NCI-H748 (cell line): ENCODE data around the gene EXOC3L1.

ENCODE experiments used
- DNase-seq: peaks from one replicate; lab custom pipeline; 2025; ENCODE audit not compliant: unreplicated experiment; lab: John Stamatoyannopoulos, UW

Gene EXOC3L1

DNA sequence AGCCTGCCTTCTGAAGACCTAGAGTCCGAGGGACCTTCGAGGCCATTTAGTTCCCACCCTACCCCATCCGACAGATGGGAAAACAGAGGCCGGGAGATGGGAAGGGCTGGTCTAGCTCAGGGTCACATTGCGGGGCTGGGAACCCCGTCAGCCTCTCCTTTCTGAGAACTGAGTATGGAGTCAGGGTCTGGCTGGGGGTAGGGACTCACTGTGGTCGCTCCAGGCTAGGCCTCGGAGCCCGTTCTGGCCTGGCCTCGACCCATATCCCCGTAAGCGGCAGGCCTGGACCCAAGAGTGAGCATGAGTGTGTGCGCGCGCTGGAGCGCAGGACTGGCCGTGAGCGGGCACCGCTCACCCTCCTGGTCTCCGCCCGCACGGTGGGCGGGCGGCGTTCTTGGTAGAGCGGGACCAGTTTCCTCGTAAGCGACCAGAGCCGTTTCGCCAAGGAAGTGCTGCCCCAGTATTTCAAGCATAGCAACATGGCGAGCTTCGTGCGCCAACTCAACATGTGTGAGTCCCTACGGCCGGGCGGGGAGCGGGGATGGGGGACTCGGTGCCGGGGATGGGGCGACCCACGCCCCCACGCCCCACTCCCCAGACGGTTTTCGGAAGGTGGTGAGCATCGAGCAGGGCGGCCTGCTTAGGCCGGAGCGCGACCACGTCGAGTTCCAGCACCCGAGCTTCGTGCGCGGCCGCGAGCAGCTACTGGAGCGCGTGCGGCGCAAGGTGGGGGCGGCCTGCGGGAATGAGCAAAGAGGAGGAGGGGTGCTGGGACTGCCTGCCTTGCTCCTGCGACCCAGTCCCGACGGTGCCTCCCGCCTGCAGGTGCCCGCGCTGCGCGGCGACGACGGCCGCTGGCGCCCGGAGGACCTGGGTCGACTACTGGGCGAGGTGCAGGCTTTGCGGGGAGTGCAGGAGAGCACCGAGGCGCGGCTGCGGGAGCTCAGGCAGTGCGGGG lies 24.5 kb downstream of the EXOC3L1 start:
- no peak for DNase-seq

DNA sequence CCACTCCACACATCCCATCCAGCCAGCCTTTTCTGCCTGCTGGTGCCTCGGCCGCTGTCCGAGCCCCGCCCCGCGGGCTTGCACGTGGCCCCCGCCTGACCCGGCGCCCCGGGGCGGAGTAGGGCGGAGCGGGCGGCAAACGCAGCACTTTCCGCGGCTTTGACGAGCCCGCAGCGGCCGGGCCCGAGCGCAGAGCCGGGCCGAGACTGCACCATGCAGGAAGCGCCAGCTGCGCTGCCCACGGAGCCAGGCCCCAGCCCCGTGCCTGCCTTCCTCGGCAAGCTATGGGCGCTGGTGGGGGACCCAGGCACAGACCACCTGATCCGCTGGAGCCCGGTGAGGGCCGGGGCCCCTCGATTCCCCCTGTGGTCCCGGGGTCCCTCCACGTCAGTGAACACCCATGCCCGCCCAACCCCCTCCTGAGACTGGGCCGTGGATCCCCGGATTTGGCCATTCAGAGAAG lies 25.3 kb downstream of the EXOC3L1 start, which contains the start of gene HSF4:
Gene HSF4, plus strand, starts transcription at position 147 of the 463 bp plus-strand sequence. Its CDS starts 67 bp downstream, at position 214.
- DNase-seq = peak; percentile 50

DNA sequence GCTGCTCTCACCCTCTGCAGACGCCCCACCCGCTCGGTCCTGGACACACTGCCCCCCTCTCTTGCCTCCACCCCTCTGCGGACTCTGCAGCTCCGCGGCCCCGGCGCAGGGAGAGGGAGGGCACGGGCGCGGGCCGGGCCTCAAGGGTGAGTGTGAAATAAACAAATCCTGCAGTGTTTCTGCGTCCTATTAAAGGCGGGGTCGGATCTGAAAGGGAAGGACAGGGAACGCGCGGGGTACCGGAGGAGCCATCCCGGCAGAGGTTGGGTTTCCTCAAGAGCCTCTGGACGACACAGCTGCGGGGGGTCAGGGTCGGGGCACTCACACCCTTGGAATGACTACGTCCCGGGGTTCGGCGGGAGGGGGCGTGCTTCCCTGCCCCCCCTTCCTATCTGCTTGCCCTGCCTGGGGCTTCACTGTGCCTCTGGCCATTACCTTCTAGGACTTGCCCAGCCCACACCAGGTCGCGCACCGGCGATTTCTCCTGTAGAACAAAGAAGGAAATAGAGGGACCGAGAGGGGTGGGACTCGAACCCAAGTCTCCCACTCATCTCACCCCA lies 25.9 kb downstream of the EXOC3L1 start:
- DNase-seq = peak; percentile 62

DNA sequence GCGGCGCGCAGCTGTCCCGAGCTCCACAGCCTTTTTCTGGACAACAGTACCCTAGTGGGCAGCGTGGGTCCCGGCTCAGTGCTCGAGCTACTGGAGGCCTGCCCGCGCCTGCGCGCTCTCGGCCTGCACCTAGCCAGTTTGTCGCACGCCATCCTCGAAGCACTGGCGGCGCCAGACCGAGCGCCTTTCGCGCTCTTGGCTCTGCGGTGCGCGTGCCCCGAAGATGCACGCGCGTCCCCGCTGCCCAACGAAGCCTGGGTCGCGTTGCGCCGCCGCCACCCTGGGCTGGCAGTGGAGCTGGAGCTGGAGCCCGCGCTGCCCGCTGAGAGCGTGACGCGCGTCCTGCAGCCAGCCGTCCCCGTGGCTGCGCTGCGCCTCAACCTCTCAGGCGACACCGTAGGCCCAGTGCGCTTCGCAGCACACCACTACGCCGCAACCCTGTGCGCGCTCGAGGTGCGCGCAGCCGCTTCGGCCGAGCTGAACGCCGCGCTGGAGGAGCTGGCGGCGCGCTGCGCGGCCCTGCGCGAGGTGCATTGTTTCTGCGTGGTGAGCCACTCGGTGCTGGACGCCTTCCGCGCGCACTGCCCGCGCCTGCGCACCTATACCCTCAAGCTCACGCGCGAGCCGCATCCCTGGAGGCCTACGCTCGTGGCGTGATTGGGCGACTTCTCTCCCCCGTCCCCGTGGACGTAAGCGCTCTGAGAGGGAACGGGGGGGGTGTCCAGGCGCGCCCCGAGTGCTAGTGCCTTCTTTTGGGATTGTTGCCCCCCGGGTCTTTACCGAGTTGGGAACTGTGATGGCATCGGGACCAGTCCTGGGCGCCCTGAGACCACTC lies 26.6 kb downstream of the EXOC3L1 start:
- peak; percentile 93 for DNase-seq

DNA sequence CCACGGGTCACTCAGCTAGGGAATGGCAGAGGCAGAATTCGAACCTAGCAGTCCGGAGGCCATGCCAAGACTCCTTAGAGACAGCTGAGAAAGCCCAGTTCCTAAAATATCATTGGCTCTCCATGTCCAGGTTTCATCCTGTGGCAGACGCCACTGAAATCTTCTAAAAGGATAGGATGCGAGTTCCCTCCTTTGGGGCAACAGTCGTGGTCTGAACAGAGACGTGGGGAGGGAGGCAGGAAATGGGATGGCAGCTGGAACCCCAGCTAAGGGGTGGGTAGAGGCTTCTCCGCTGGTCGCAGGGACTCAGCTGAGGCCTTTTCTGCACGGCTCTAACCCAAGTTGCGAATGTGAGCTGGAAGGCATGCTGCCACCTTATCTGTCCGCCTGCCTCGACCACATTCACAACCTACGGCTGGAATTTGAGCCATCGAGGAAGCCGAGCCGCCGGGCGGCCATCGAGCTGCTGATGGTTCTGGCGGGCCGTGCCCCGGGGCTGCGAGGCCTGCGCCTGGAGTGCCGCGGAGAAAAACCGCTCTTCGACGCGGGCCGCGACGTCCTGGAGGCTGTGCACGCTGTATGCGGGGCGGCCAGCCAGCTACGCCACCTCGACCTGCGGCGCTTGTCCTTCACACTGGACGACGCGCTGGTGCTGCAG lies 27.3 kb downstream of the EXOC3L1 start:
- DNase-seq = no peak

DNA sequence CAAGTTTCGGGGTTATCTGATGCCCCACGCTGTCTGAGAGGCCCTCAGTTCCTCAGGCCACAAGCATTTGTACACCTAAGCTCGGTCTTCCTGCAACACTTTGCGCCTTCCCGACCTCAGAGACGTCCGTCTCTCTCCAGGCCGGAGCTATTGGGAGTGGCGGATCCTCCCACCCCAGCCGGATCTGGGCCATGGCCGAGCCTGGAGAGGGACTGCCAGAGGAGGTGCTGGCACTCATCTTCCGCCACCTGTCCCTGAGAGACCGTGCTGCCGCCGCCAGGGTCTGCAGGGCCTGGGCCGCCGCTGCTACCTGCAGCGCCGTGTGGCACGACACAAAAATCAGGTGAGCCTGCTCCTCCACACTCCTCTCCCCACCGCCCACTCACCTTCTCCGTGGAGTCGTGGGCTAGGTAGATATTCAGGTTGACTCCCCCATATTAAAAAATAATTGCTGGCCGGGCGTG lies 28.3 kb downstream of the EXOC3L1 start:
- no peak for DNase-seq

DNA sequence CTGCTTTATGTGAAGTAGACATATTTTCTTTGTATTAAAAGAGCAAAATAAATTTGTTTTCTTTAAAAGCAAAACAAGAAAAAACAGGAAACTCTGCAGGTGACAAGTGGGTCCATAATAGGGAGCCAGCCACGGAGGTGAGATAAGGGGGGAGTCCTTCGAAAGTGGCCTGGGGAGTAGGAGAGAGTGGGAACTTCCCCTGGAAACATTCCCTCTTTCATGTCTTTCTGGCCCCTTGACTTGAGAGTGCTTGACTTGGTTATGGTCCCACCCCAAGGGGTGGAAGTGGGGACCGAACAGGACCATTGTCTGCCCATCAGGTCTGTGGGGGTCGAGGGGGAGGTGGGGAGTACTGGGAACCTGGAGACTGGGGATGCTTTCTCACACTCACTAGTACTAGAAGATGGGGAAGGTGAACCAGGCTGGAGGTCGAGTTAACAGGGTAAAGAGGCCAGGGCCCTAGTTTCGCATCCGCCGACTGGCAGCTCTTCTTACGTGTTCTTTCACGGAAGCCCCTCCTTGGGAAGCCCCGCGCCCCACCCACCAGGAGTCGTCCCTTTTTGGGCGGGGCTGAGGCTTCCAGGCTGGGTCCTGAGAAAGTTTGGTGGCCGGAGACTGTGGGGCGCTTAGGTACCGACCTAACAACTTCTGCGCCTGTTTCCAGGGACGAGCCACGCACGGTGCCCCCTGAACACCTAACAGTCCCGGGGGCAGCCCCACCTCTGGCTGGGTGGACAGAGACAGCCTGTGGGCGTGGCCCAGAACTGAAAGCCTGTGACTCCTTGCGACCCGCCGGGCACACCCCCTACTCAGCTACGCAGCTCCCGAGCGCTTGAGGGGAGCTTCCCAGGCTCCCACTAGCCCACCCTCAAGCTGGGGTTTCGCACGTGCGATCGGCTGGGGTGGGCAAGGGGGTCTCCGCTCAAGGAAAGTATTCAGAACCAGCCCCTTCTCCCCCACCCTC lies 31.0 kb downstream of the EXOC3L1 start:
- DNase-seq = peak; percentile 51

DNA sequence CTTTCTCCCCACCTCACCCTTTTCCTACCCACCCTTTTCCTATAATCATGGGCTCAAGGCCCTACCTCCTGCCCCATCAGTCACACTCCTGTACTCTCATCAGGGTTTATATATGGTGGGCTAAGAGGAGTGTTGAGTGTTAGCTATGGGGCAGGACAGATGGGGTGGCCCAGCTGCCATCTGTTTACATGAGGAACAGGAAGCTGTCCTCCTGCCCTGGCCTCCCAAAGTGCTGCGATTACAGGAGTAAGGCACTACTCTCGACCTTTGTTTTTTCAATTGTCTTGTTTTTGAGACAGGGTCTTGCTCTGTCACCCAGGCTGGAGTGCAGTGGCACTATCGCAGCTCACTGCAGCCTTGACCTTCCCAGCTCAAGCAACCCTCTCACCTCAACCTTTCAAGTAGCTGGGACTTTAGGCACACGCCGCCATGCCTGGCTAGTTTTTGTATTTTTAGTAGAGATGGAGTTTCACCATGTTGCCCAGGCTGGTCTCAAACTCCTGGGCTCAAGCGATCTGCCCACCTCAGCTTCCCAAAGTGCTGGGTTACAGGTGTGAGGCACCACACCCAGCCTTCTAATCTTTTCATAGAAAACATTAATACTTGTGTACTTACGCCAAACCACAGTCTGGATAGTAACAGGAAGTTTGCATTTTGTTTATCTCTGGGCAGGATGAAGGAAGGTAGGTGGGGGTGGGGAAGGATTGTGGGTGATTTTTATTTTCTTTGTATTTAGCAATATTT lies 31.9 kb downstream of the EXOC3L1 start:
- DNase-seq = no peak

DNA sequence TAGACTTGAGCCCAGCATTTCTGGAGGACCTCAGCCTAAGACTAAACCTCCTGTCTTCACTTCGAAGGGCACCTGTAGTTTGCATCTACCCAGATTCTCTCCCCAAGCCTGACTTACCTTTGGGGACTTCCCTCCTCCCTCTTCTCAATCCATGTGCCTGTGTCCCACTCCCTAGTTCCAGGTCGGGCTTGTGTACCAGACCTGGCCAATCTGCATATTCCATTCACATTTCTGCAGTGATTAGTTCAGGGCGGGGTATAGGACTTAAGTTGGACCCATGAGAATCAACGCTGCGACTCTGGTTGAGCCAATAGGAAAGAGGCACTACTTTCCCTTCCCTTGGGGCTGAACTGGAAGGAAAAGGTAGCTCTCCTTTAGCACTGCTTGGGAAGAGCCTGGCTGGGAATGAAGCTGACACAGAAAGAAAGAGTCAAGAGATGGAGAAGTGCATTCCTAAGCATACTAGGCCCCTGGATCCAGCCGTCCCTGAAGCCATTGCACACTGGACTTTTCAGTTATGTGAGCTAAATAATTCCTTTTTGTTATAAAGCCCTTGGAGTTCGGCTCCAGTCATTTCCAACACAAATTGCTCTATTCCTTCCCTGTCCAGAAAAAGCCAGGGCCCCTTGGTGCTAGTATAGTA lies 32.7 kb downstream of the EXOC3L1 start:
- no peak for DNase-seq

DNA sequence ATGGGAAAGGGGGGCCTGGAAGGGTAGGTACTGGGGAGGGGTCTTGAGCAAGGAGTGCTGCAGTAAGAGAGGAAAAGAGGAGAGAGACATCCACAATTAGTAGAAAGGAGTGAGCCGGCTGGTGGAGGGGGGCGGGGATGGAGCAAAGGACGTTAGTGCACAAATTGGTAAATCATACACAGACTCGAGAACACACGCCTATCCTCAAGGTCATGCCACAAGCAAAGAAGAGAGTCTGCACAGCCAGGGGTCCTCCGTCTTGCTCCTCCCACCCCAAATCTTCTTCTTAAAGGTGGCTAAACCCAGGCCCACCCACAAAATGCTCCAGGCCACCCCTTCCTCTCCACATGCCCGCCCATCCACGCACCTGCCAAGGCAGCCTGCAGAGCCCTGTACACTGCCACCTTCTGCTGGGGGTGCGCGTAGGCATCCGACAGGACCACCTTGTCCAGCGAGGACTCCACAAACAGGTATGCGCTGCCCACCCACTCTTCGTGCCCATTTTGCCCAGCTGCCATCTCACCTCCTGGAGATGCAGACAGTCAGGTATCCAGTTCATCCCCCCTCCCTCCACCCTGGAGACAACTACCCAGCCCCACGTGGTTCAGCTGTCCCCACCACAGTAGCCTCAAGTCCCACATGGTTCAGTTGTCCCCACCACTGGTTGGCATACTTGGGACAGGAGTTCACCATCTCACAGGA lies 33.6 kb downstream of the EXOC3L1 start:
- no peak for DNase-seq

DNA sequence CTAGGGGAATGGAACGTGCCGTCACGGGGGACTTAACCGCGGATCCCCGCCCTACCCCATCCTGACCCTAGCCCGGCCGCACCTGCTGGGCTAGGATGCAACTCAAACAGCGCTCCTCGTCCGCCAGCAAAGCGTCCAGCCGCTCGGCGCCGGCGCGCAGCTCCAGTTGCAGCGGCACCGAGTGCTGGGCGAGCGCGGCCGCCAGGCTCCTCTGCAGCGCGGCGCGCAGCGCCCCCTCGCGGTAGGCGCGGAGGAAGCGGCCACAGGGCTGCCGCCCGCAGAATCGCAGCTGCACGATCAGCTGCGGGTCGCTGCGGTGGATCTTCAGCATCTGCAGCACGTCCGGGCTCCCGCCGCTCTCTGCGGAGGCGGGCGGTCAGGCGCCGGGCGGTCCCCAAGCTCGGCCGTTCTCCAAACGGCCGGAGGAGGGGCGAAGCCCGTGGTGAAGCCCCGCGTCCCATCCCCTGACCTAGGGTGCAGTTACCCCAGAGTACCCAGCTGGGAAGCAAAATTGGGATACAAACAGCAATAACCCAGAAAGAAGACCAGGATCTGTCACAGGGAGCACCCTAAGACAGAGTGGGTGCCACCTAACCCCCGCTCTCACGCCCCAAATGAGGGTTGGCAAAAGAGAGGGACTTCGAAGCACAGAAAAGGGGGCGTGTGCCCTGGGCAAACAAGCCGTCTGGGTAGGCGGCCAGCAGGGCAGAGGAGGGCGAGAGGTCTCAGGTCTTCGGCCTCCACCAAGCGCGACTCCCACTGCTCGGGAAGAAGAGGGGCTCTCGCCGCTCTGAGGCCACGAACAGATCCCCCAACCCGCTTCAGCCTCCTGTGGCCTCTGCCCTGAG lies 34.4 kb downstream of the EXOC3L1 start:
- peak; percentile 81 for DNase-seq

DNA sequence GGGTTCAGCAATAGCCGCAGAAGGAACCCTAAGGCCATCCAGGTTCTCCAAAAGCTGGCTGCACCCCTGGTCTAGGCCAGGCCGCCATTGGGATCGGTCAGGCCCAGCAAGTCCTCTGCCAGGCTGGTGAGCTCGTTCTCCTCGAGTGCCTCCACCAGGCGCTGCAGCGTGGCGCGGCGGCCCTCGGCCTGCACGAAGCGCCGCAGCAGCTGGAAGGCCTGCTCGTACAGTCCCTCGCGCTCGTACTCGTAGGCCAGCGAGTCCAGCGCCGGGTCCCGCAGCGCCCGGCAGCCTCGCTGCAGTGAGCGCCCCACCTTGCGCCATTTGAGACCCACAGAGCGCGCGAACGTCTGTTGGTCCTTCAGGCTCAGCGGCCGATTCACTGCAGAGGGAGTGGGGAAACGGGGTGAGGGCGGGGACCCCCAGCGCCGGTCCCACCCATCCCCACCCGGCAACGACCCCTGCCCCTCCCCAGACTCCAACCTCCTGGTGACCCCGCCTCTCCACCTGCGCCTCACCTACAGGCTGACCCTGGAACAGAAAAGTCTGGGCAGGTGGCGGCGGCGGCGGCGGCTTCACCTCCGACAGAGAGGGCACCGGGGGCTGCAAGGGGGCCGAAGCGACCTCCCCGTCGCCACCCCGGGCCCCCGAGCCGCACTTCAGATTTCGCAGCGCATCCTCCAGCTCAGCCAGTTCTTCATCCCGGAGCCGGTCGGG lies 35.2 kb downstream of the EXOC3L1 start:
- peak; percentile 3 for DNase-seq

DNA sequence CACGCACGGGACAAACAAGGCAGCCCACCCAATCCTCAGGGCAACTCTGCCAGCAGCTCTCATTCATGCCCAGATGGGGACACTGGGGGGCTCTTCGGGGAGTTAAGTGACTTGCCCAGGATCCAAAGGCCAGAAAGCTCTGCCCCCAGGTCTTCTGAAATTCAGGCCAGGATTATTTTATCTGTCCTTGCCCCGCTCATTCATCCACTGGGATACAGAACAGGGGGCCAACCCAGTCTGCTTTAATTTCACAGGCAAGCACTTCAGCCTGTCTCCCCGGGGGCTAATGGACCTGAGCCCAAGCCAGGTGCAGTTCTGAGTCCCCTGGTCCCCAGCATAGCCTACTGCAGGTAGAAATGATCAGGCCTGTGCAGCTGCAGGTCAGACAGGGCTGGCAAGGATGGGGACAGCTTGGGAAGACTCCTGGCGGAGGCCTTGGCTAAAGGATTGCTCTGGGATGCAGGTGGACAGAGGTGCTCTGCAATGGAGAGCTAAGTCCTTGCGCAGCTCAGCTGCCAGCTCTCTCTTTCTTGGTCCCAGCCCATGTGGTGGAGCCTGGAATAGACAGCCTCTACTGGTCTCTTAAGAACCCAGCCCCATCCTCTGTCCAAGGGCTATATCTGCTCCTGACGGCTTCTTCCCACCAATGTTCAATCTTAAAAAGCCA lies 38.4 kb downstream of the EXOC3L1 start:
- peak; percentile 5 for DNase-seq

DNA sequence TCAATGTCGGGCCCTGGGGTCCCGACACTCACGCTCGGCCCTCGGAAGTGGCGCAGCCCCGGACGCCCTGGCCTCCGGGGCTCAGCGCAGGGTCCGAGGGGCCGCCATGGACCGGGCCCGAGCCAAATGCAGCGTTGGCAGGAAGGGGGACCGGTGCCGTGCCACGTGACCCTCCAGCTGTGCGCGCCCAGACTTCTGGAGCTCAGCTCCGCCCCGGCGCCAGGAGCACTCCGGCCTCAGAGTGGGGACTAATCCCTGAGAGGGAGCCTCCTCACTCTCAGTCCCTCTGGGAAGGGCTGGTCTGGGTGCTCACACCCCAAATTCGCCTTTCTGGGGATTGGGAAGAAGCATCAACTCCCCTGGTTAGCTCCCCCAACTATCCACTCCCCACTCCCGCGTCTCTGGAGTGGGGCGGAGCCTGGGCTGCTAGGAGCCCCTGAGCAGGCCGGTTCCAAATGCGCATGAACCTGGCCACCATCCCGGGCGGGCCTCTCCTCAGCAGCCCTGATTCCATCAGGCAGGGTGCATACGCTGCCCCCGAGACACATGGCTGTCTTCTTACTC lies 39.0 kb downstream of the EXOC3L1 start, which contains the start of gene B3GNT9:
Gene B3GNT9, minus strand, starts transcription at position 166 of the 564 bp plus-strand sequence. CDS start 513 bp downstream, outside the sequence.
- peak; percentile 39 for DNase-seq
